Panc1 (cell line): ENCODE data around the gene LDB2. TPM values are rescaled to one million over a fixed set of nuclear protein-coding genes. Genes with fewer than 3 reads are reported as not detected.

Source experiments
- ATAC-seq: fragments of 200-7000 bp; cut with Tn5 transposase; 2 replicates; pipeline ENCODE4 v1.9.1; 2020; ENCODE audit warnings: mild to moderate bottlenecking, moderate library complexity
- BruUV-seq: library from RNA; stranded (reverse); fragments of 400-500 nt; replicated peaks from 2 replicates; lab custom pipeline; 2021; lab: Mats Ljungman, UMichigan
- CTCF ChIA-PET: fragments of 300-600 bp; sonication (Branson Sonifier 250); formaldehyde crosslinking; loops from one replicate; lab custom pipeline; 2022; ENCODE audit warnings: antibody characterized with exemption; lab: Charles Lee
- POLR2A ChIA-PET: fragments of 300-600 bp; sonication (Branson Sonifier 250); formaldehyde crosslinking; loops from one replicate; lab custom pipeline; 2022; ENCODE audit warnings: antibody characterized with exemption; lab: Charles Lee
- DNase-seq: peaks from one replicate; pipeline ENCODE4 v3.0.0-alpha.2; 2010; ENCODE audit warnings: low read depth, low spot score
- H3K27ac ChIP-seq: 2 replicates; pipeline ENCODE4 v1.5.1; 2011; ENCODE audit warnings: mild to moderate bottlenecking, low read length, inconsistent platforms
- H3K27me3 ChIP-seq: fragments of 200-500 bp; sonication (Bioruptor generic); 2 replicates; pipeline ENCODE4 v1.6.0; 2014; ENCODE audit warnings: low read length, inconsistent platforms; ENCODE audit not compliant: control insufficient read depth, insufficient read depth
- H3K36me3 ChIP-seq: fragments of 200-500 bp; sonication (Bioruptor generic); 2 replicates; pipeline ENCODE4 v1.5.1; 2014; ENCODE audit warnings: inconsistent platforms, mild to moderate bottlenecking, low read length, moderate library complexity; ENCODE audit not compliant: control insufficient read depth, insufficient read depth
- H3K4me1 ChIP-seq: 2 replicates; pipeline ENCODE4 v1.5.1; 2011; ENCODE audit warnings: inconsistent platforms, mild to moderate bottlenecking, low read length, moderate library complexity; ENCODE audit not compliant: control insufficient read depth, insufficient read depth
- H3K4me3 ChIP-seq, 2 experiments: 2 replicates each; pipeline ENCODE4 v1.5.1; 2011 to 2012; ENCODE audit warnings: low read depth in 2 of 2, low read length in 2 of 2, mild to moderate bottlenecking in 2 of 2, inconsistent platforms in 1 of 2, moderate library complexity in 1 of 2
- H3K9me3 ChIP-seq: fragments of 200-500 bp; sonication (Bioruptor generic); 2 replicates; pipeline ENCODE4 v1.5.1; 2014; ENCODE audit warnings: low read depth, mild to moderate bottlenecking, inconsistent platforms, low read length, moderate library complexity; ENCODE audit not compliant: control insufficient read depth, insufficient read depth
- CTCF ChIP-seq: fragments of 450-650 bp; IDR thresholded peaks from 2 replicates; pipeline ENCODE4 v1.5.1; 2017; ENCODE audit warnings: mild to moderate bottlenecking
- POLR2AphosphoS5 ChIP-seq: IDR thresholded peaks from 2 replicates; pipeline ENCODE4 v1.6.1; 2012; ENCODE audit warnings: mild to moderate bottlenecking, low read depth, low read length, moderate library complexity
- REST ChIP-seq, 2 experiments: IDR thresholded peaks; 2 replicates each; pipeline ENCODE4 v1.6.1; 2011 to 2012; ENCODE audit warnings: low read depth in 2 of 2, control low read depth in 1 of 2, low read length in 1 of 2, mild to moderate bottlenecking in 1 of 2, moderate library complexity in 1 of 2; ENCODE audit not compliant: insufficient read depth in 1 of 2
- SIN3A ChIP-seq: IDR thresholded peaks from 2 replicates; pipeline ENCODE4 v1.6.1; 2012; ENCODE audit warnings: low read depth, mild to moderate bottlenecking, low read length, moderate library complexity, borderline replicate concordance; ENCODE audit not compliant: insufficient read depth
- TCF7L2 ChIP-seq: IDR thresholded peaks from 2 replicates; pipeline ENCODE4 v1.6.1; 2011; ENCODE audit warnings: mild to moderate bottlenecking, low read depth, low read length, inconsistent platforms
- in situ Hi-C: cut with HindIII; loops from 2 replicates; pipeline ENCODE4 v1.10.0; 2016; ENCODE audit warnings: low sequenced_read_pairs, low pct_unique_long_range_greater_than_20kb
- intact Hi-C: fragments of 100-400 bp; cut with micrococcal nuclease; formaldehyde crosslinking; loops from one replicate; pipeline ENCODE4 v1.10.0; 2022; ENCODE audit not compliant: unreplicated experiment
- total RNA-seq: library from RNA; stranded (reverse); gene quantifications from one replicate; pipeline ENCODE4 v1.2.1, GENCODE V29; 2021; ENCODE audit not compliant: unreplicated experiment

Gene LDB2
- total RNA-seq, 1 experiment from 2014 or later = not detected

GRCh38 chr4:16466581-16466980 lies 431.9 kb downstream of the LDB2 start:
- Histone ChIP-seq H3K9me3 (no peaks in the 10 kb centered on the region), H3K4me3 (no peak overlapping the region), H3K27ac (no peak overlapping the region), H3K36me3 (no peaks in the 10 kb centered on the region), H3K4me1 (no peaks in the 10 kb centered on the region), H3K27me3 (no peaks in the 10 kb centered on the region)
- intact Hi-C loops = no loop called here
- in situ Hi-C loops = no loop called here
- DNase-seq (no peak), ATAC-seq (no peak)
- ChIA-PET CTCF (no interaction called here), POLR2A (no interaction called here)
- TF ChIP-seq POLR2AphosphoS5 = no peak
- no peak for TF ChIP-seq CTCF
- TF ChIP-seq REST (IDR thresholded peaks at IDR 0.05; ENCODE audit: insufficient read depth in 1 of 2, low read depth in 2 of 2, low read length in 1 of 2) = no peak
- no peak for TF ChIP-seq TCF7L2
- no peak for TF ChIP-seq SIN3A
- no TSS peak for BruUV-seq

GRCh38 chr4:16464651-16465050 lies 433.8 kb downstream of the LDB2 start:
- no peaks in the 10 kb centered on the region for H3K9me3 ChIP-seq
- H3K36me3 ChIP-seq = no peaks in the 10 kb centered on the region
- H3K4me3 ChIP-seq = no peak overlapping the region
- no TSS peak for BruUV-seq
- TF ChIP-seq POLR2AphosphoS5 (no peak), CTCF (no peak), REST (IDR thresholded peaks at IDR 0.05; ENCODE audit: insufficient read depth in 1 of 2, low read depth in 2 of 2, low read length in 1 of 2) (no peak), SIN3A (no peak), TCF7L2 (no peak)
- intact Hi-C loops = no loop called here
- CTCF ChIA-PET = no interaction called here
- DNase-seq (no peak), ATAC-seq (no peak)
- H3K4me1 ChIP-seq = no peaks in the 10 kb centered on the region
- POLR2A ChIA-PET = no interaction called here
- no peak overlapping the region for H3K27ac ChIP-seq
- in situ Hi-C loops = no loop called here
- no peaks in the 10 kb centered on the region for H3K27me3 ChIP-seq
